22Rv1 (cell line): ENCODE measurements around the gene NUP62.
A peak's percentile ranks its signal among the peaks of the same experiment; 100 is the strongest.

Experiments
- H3K27ac ChIP-seq: fragments of 450-650 bp; 2 replicates; pipeline ENCODE4 v1.5.1; 2017
- CTCF ChIP-seq: fragments of 450-650 bp; IDR thresholded peaks from 2 replicates; pipeline ENCODE4 v1.5.1; 2017; ENCODE audit warnings: mild to moderate bottlenecking
- ZFX ChIP-seq: fragments of 450-650 bp; IDR thresholded peaks from 2 replicates; pipeline ENCODE4 v1.6.1; 2017; ENCODE audit warnings: antibody characterized with exemption, borderline replicate concordance

Gene NUP62

GRCh38 chr19:49920624-49921363, 8.5 kb downstream of the NUP62 start:
- no peak overlapping the region for H3K27ac ChIP-seq
- no peak for TF ChIP-seq ZFX
- TF ChIP-seq CTCF, result no peak

- TF ChIP-seq CTCF, result no peak
- no peak for TF ChIP-seq ZFX
- no peak overlapping the region for H3K27ac ChIP-seq
Measured at GRCh38 chr19:49918089-49918488, 11.2 kb downstream of the NUP62 start.

- no peak overlapping the region for H3K27ac ChIP-seq
- TF ChIP-seq CTCF (peak; percentile 14; the same call in 1 of the 2 replicates), ZFX (no peak)
Measured at GRCh38 chr19:49916839-49917733, 12.2 kb downstream of the NUP62 start.

- TF ChIP-seq CTCF (peak; percentile 5; the same call in 1 of the 2 replicates), ZFX (no peak)
- no peak overlapping the region for H3K27ac ChIP-seq
Measured at GRCh38 chr19:49915271-49915670, 14.0 kb downstream of the NUP62 start.

GRCh38 chr19:49913720-49914119, 15.6 kb downstream of the NUP62 start:
- no peak overlapping the region for H3K27ac ChIP-seq
- TF ChIP-seq CTCF (no peak), ZFX (no peak)

- no peak overlapping the region for H3K27ac ChIP-seq
- TF ChIP-seq ZFX (no peak), CTCF (no peak)
Measured at GRCh38 chr19:49912965-49913685, 16.2 kb downstream of the NUP62 start.
